ENCODE results near the gene GUCA1C. TPM values are rescaled to one million over a fixed set of nuclear protein-coding genes. Genes with fewer than 3 reads are reported as not detected.

GUCA1C gene
- total RNA-seq, 2 donors from 2014 or later, result not detected

GRCh38 chr3:108946292-108947285 lies 7.1 kb downstream of the GUCA1C start:
- ATAC-seq (replicated peaks in 1 of 2) (no peak), DNase-seq (no peak)
- Mint-ChIP-seq H3K4me3 (no peak overlapping the region), H3K36me3 (ENCODE audit: insufficient read depth in 2 of 2) (no peaks in the 10 kb centered on the region), H3K4me1 (ENCODE audit: low read depth) (peaks cover 10% of the 10 kb centered on the region), H3K9me3 (no peaks in the 10 kb centered on the region), H3K27me3 (ENCODE audit: low read depth) (peaks cover 17% of the 10 kb centered on the region), H3K27ac (no peak overlapping the region)

GRCh38 chr3:108940568-108941263 lies 13.0 kb downstream of the GUCA1C start:
- H3K36me3 Mint-ChIP-seq (ENCODE audit: insufficient read depth in 2 of 2), result no peaks in the 10 kb centered on the region
- no peaks in the 10 kb centered on the region for H3K9me3 Mint-ChIP-seq
- H3K4me1 Mint-ChIP-seq (ENCODE audit: low read depth), result no peaks in the 10 kb centered on the region
- no peak overlapping the region for H3K27ac Mint-ChIP-seq
- H3K4me3 Mint-ChIP-seq, result no peak overlapping the region
- peaks cover 11% of the 10 kb centered on the region for H3K27me3 Mint-ChIP-seq (ENCODE audit: low read depth)
- DNase-seq (no peak), ATAC-seq (replicated peaks in 1 of 2) (no peak)

GRCh38 chr3:108940166-108940565 lies 13.5 kb downstream of the GUCA1C start:
- DNase-seq (no peak), ATAC-seq (replicated peaks in 1 of 2) (no peak)
- H3K4me1 Mint-ChIP-seq (ENCODE audit: low read depth), result no peaks in the 10 kb centered on the region
- H3K9me3 Mint-ChIP-seq, result no peaks in the 10 kb centered on the region
- H3K27ac Mint-ChIP-seq, result no peak overlapping the region
- H3K36me3 Mint-ChIP-seq (ENCODE audit: insufficient read depth in 2 of 2), result no peaks in the 10 kb centered on the region
- H3K4me3 Mint-ChIP-seq, result no peak overlapping the region
- H3K27me3 Mint-ChIP-seq (ENCODE audit: low read depth), result peaks cover 11% of the 10 kb centered on the region

- Mint-ChIP-seq H3K27me3 (ENCODE audit: low read depth) (no peaks in the 10 kb centered on the region), H3K36me3 (ENCODE audit: insufficient read depth in 2 of 2) (no peaks in the 10 kb centered on the region), H3K27ac (no peak overlapping the region)
These were observed 16.6 kb downstream of the GUCA1C start for GRCh38 chr3:108936924-108937689.

GRCh38 chr3:108931035-108931434 lies 22.6 kb downstream of the GUCA1C start:
- no peak for DNase-seq
- Mint-ChIP-seq H3K4me3 (no peak overlapping the region), H3K4me1 (ENCODE audit: low read depth) (no peaks in the 10 kb centered on the region), H3K9me3 (peaks cover 0 to 3% of the 10 kb centered on the region in 2 donors), H3K27me3 (ENCODE audit: low read depth) (peaks cover 13% of the 10 kb centered on the region), H3K36me3 (ENCODE audit: insufficient read depth in 2 of 2) (no peaks in the 10 kb centered on the region), H3K27ac (no peak overlapping the region)
- no peak for ATAC-seq (replicated peaks in 1 of 2)

More at GRCh38 chr3:108936924-108937689, 16.6 kb downstream of the GUCA1C start:
- DNase-seq, result no peak
- Mint-ChIP-seq H3K9me3 (no peaks in the 10 kb centered on the region), H3K4me1 (ENCODE audit: low read depth) (no peaks in the 10 kb centered on the region), H3K4me3 (no peak overlapping the region)
- no peak for ATAC-seq (replicated peaks in 1 of 2)

- H3K4me1 Mint-ChIP-seq (ENCODE audit: low read depth), result peaks cover 11% of the 10 kb centered on the region
- ATAC-seq (replicated peaks in 1 of 2), result no peak
- H3K36me3 Mint-ChIP-seq (ENCODE audit: insufficient read depth in 2 of 2), result no peaks in the 10 kb centered on the region
- H3K27ac Mint-ChIP-seq, result no peak overlapping the region
- DNase-seq, result no peak
- no peaks in the 10 kb centered on the region for H3K9me3 Mint-ChIP-seq
- H3K4me3 Mint-ChIP-seq, result no peak overlapping the region
- H3K27me3 Mint-ChIP-seq (ENCODE audit: low read depth), result no peaks in the 10 kb centered on the region
These were observed 34.8 kb downstream of the GUCA1C start for GRCh38 chr3:108918866-108919265.

GRCh38 chr3:108914774-108915641 lies 38.7 kb downstream of the GUCA1C start:
- Mint-ChIP-seq H3K9me3 (no peaks in the 10 kb centered on the region), H3K27me3 (ENCODE audit: low read depth) (no peaks in the 10 kb centered on the region), H3K4me3 (peak overlapping the region; percentile 53 to 57), H3K4me1 (ENCODE audit: low read depth) (peaks cover 17% of the 10 kb centered on the region), H3K36me3 (ENCODE audit: insufficient read depth in 2 of 2) (no peaks in the 10 kb centered on the region), H3K27ac (peak overlapping the region; percentile 59)
- peak; percentile 91 to 94 for ATAC-seq (replicated peaks in 1 of 2)
- peak; percentile 64 to 68 for DNase-seq

GRCh38 chr3:108909799-108910198 lies 43.9 kb downstream of the GUCA1C start:
- H3K27ac Mint-ChIP-seq, result no peak overlapping the region
- H3K27me3 Mint-ChIP-seq (ENCODE audit: low read depth), result no peaks in the 10 kb centered on the region
- ATAC-seq (replicated peaks in 1 of 2), result no peak
- H3K36me3 Mint-ChIP-seq (ENCODE audit: insufficient read depth in 2 of 2), result no peaks in the 10 kb centered on the region
- H3K4me1 Mint-ChIP-seq (ENCODE audit: low read depth), result peaks cover 14% of the 10 kb centered on the region
- no peak for DNase-seq
- no peak overlapping the region for H3K4me3 Mint-ChIP-seq
- H3K9me3 Mint-ChIP-seq, result no peaks in the 10 kb centered on the region

GRCh38 chr3:108907194-108907593 lies 46.5 kb downstream of the GUCA1C start:
- Mint-ChIP-seq H3K27me3 (ENCODE audit: low read depth) (no peaks in the 10 kb centered on the region), H3K9me3 (no peaks in the 10 kb centered on the region), H3K4me1 (ENCODE audit: low read depth) (peaks cover 10% of the 10 kb centered on the region), H3K36me3 (ENCODE audit: insufficient read depth in 2 of 2) (no peaks in the 10 kb centered on the region), H3K4me3 (no peak overlapping the region), H3K27ac (no peak overlapping the region)
- ATAC-seq (replicated peaks in 1 of 2) (no peak), DNase-seq (no peak)

- Mint-ChIP-seq H3K27ac (no peak overlapping the region), H3K36me3 (ENCODE audit: insufficient read depth in 2 of 2) (no peaks in the 10 kb centered on the region), H3K9me3 (peaks cover 0 to 1% of the 10 kb centered on the region in 2 donors), H3K27me3 (ENCODE audit: low read depth) (no peaks in the 10 kb centered on the region), H3K4me1 (ENCODE audit: low read depth) (peaks cover 26% of the 10 kb centered on the region), H3K4me3 (no peak overlapping the region)
- ATAC-seq (replicated peaks in 1 of 2), result no peak
- DNase-seq, result no peak
These were observed 54.1 kb downstream of the GUCA1C start for GRCh38 chr3:108899530-108899929.

- DNase-seq (no peak), ATAC-seq (replicated peaks in 1 of 2) (peak; percentile 35 to 52)
- no peaks in the 10 kb centered on the region for H3K36me3 Mint-ChIP-seq (ENCODE audit: insufficient read depth in 2 of 2)
- H3K9me3 Mint-ChIP-seq, result peaks cover 0 to 1% of the 10 kb centered on the region in 2 donors
- peaks cover 22% of the 10 kb centered on the region for H3K4me1 Mint-ChIP-seq (ENCODE audit: low read depth)
- peak overlapping the region in 1 of 2 donors; percentile 59 for H3K4me3 Mint-ChIP-seq
- H3K27ac Mint-ChIP-seq, result no peak overlapping the region
- no peaks in the 10 kb centered on the region for H3K27me3 Mint-ChIP-seq (ENCODE audit: low read depth)
These were observed 55.8 kb downstream of the GUCA1C start for GRCh38 chr3:108897883-108898282.

- Mint-ChIP-seq H3K27me3 (ENCODE audit: low read depth) (no peaks in the 10 kb centered on the region), H3K36me3 (ENCODE audit: insufficient read depth in 2 of 2) (no peaks in the 10 kb centered on the region), H3K4me3 (no peak overlapping the region), H3K9me3 (no peaks in the 10 kb centered on the region), H3K4me1 (ENCODE audit: low read depth) (peaks cover 13% of the 10 kb centered on the region), H3K27ac (no peak overlapping the region)
- no peak for DNase-seq
- ATAC-seq (replicated peaks in 1 of 2), result no peak
These were observed 58.7 kb downstream of the GUCA1C start for GRCh38 chr3:108894981-108895380.
